A549 (cell line): ENCODE results near the gene PEX14. TPM values are rescaled to one million over a fixed set of nuclear protein-coding genes. Genes with fewer than 3 reads are reported as not detected.
A peak's percentile ranks its signal among the peaks of the same experiment; 100 is the strongest.

Source experiments
- ATAC-seq, 2 experiments: fragments of 200-7000 bp in 1 of 2; fragments of >200 bp in 1 of 2; cut with Nextera tagmentation in 1 of 2; cut with Tn5 transposase in 1 of 2; 3 replicates each; pipeline versions ENCODE4 v1.8.0 to v1.9.1; 2018 to 2020; ENCODE audit warnings: mild to moderate bottlenecking in 1 of 2, moderate library complexity in 1 of 2
- CTCF ChIA-PET: fragments of 300-600 bp; sonication (Branson Sonifier 250); formaldehyde crosslinking; extraction: SDS; loops from one replicate; lab custom pipeline; 2021; ENCODE audit warnings: antibody characterized with exemption, inconsistent platforms; lab: Yijun Ruan, JAX
- POLR2A ChIA-PET: fragments of 350-600 bp; formaldehyde crosslinking; extraction: SDS; loops from one replicate; lab custom pipeline; 2021; ENCODE audit warnings: antibody characterized with exemption, inconsistent platforms; lab: Yijun Ruan, JAX
- DNase-seq, 2 experiments: peaks; one replicate each; pipeline versions ENCODE4 v3.0.0 to v3.0.0-alpha.2; 2011 to 2016; ENCODE audit warnings: low read depth in 1 of 2, low spot score in 1 of 2
- FAIRE-seq: peaks from 2 replicates; lab custom pipeline; 2011; peaks lifted over from hg19 to GRCh38; lab: Jason Lieb, UNC
- H3K27ac ChIP-seq, 2 experiments: fragments of >200 bp; sonication (Bioruptor Twin); formaldehyde crosslinking; 3 replicates each; pipeline ENCODE4 v1.5.1; 2016 to 2017
- H3K4me1 ChIP-seq: fragments of >200 bp; sonication (Bioruptor Twin); formaldehyde crosslinking; 3 replicates; pipeline ENCODE4 v1.6.1; 2016
- H3K4me2 ChIP-seq: fragments of >200 bp; sonication (Bioruptor Twin); formaldehyde crosslinking; 3 replicates; pipeline ENCODE4 v1.6.1; 2016
- H3K4me3 ChIP-seq: fragments of >200 bp; sonication (Bioruptor Twin); formaldehyde crosslinking; 3 replicates; pipeline ENCODE4 v1.5.1; 2016
- H3K9me3 ChIP-seq: fragments of >200 bp; sonication (Bioruptor Twin); formaldehyde crosslinking; 3 replicates; pipeline ENCODE4 v1.6.1; 2016
- CBX2 ChIP-seq: fragments of 200-600 bp; sonication (generic); IDR thresholded peaks from 2 replicates; pipeline ENCODE4 v1.6.1; 2016; ENCODE audit warnings: low read depth, mild to moderate bottlenecking, borderline replicate concordance
- CEBPB ChIP-seq, 2 experiments: fragments of >200 bp in 1 of 2; sonication (Bioruptor Twin) in 1 of 2; formaldehyde crosslinking in 1 of 2; IDR thresholded peaks; 2 replicates each; pipeline ENCODE4 v1.6.1; 2012 to 2016
- CTCF ChIP-seq: fragments of >200 bp; sonication (Bioruptor Twin); formaldehyde crosslinking; IDR thresholded peaks from 3 replicates; pipeline ENCODE4 v1.5.1; 2016
- EHMT2 ChIP-seq: fragments of 200-600 bp; sonication (generic); IDR thresholded peaks from 2 replicates; pipeline ENCODE4 v1.6.1; 2016; ENCODE audit warnings: antibody characterized with exemption, low read depth, mild to moderate bottlenecking, moderate library complexity
- ELK1 ChIP-seq: fragments of 150-350 bp; IDR thresholded peaks from 2 replicates; pipeline ENCODE4 v1.6.1; 2014; ENCODE audit warnings: low read depth, mild to moderate bottlenecking, low read length
- FOSL2 ChIP-seq, 2 experiments: fragments of 450-650 bp in 1 of 2; fragments of >200 bp in 1 of 2; sonication (Bioruptor Twin) in 1 of 2; formaldehyde crosslinking; IDR thresholded peaks; 2 replicates each; pipeline versions ENCODE4 v1.5.0 to v1.6.1; 2016 to 2020; ENCODE audit warnings: mild to moderate bottlenecking in 1 of 2, moderate library complexity in 1 of 2
- FOXS1 ChIP-seq: fragments of 250-450 bp; sonication (Bioruptor Pico); IDR thresholded peaks from 2 replicates; pipeline ENCODE4 v1.5.0; 2020; ENCODE audit warnings: mild to moderate bottlenecking, moderate library complexity
- HES2 ChIP-seq: fragments of >200 bp; sonication (Bioruptor Twin); formaldehyde crosslinking; IDR thresholded peaks from 2 replicates; pipeline ENCODE4 v1.6.1; 2016
- HMGXB4 ChIP-seq: fragments of 250-450 bp; sonication (Bioruptor Pico); IDR thresholded peaks from 2 replicates; pipeline ENCODE4 v1.5.0; 2021; ENCODE audit warnings: mild to moderate bottlenecking, moderate library complexity, borderline replicate concordance
- HOXA7 ChIP-seq: fragments of 250-450 bp; sonication (Bioruptor Pico); IDR thresholded peaks from 2 replicates; pipeline ENCODE4 v1.5.0; 2020; ENCODE audit warnings: mild to moderate bottlenecking, moderate library complexity
- HOXB13 ChIP-seq: fragments of 250-450 bp; sonication (Bioruptor Pico); IDR thresholded peaks from 2 replicates; pipeline ENCODE4 v1.5.0; 2020; ENCODE audit warnings: low read depth, mild to moderate bottlenecking, moderate library complexity
- JUN ChIP-seq, 2 experiments: fragments of >200 bp; sonication (Bioruptor Twin); formaldehyde crosslinking; IDR thresholded peaks; 2 replicates in 1 of 2; 3 replicates in 1 of 2; pipeline ENCODE4 v1.6.1; 2016 to 2017
- KDM1A ChIP-seq: fragments of 200-600 bp; sonication (generic); IDR thresholded peaks from 2 replicates; pipeline ENCODE4 v1.6.1; 2016; ENCODE audit warnings: low read depth, mild to moderate bottlenecking
- MAZ ChIP-seq: fragments of 150-350 bp; IDR thresholded peaks from 2 replicates; pipeline ENCODE4 v1.6.1; 2014; ENCODE audit warnings: antibody characterized with exemption, low read depth, low read length, borderline replicate concordance
- NFE2L2 ChIP-seq: fragments of 150-350 bp; conservative IDR thresholded peaks from 2 replicates; pipeline ENCODE4 v1.6.1; 2014; ENCODE audit warnings: low read length
- NR3C1 ChIP-seq: fragments of >200 bp; sonication (Bioruptor Twin); formaldehyde crosslinking; IDR thresholded peaks from 3 replicates; pipeline ENCODE4 v1.6.1; 2017
- POLR2AphosphoS2 ChIP-seq: conservative IDR thresholded peaks from 2 replicates; pipeline ENCODE4 v1.6.1; 2012; ENCODE audit warnings: low read length, improper control_type of control experiment, inconsistent platforms
- RAD21 ChIP-seq, 2 experiments: fragments of >200 bp in 1 of 2; sonication (Bioruptor Twin) in 1 of 2; formaldehyde crosslinking in 1 of 2; IDR thresholded peaks in 1 of 2; conservative IDR thresholded peaks in 1 of 2; 2 replicates in 1 of 2; 3 replicates in 1 of 2; pipeline ENCODE4 v1.6.1; 2012 to 2018; ENCODE audit warnings: inconsistent platforms in 1 of 2
- REST ChIP-seq: fragments of 200-600 bp; sonication (generic); IDR thresholded peaks from 2 replicates; pipeline ENCODE4 v1.6.1; 2016; ENCODE audit warnings: antibody characterized with exemption, mild to moderate bottlenecking, moderate library complexity
- SMC3 ChIP-seq: fragments of >200 bp; sonication (Bioruptor Twin); formaldehyde crosslinking; IDR thresholded peaks from 3 replicates; pipeline ENCODE4 v1.6.1; 2018; ENCODE audit warnings: inconsistent platforms
- SREBF2 ChIP-seq: fragments of 450-650 bp; IDR thresholded peaks from 2 replicates; pipeline ENCODE4 v1.6.1; 2014; ENCODE audit warnings: mild to moderate bottlenecking, moderate library complexity
- ZC3H11A ChIP-seq: fragments of 450-650 bp; IDR thresholded peaks from 2 replicates; pipeline ENCODE4 v1.6.1; 2014; ENCODE audit warnings: antibody characterized with exemption, mild to moderate bottlenecking
- WGBS: methylation state at CpG from one replicate; pipeline ENCODE4 v1.1.6; 2017; ENCODE audit errors: missing lambda C conversion rate; 5-methylcytosine and 5-hydroxymethylcytosine counted together
- polyA plus RNA-seq, 4 experiments: library from polyadenylated mRNA; depleted of rRNA in 3 of 4; stranded (reverse); fragments of >200 nt; fragmentation: RNase III in 1 of 4; extraction: RNeasy Plus Mini Kit Qiagen cat#74134 plus additional on column Dnase treatment in 1 of 4; gene quantifications; 2 replicates in 3 of 4; 3 replicates in 1 of 4; pipeline ENCODE4 v1.2.3, GENCODE V29; 2011 to 2017

PEX14 gene
- polyA plus RNA-seq, 2 of the 4 experiments (the other 2 are of a cell fraction): 7.7 to 15.0 TPM

- peak; percentile 42 to 43; a peak in 4 of 6 replicates for ATAC-seq
- H3K9me3 ChIP-seq: no peaks in the 10 kb centered on the region
- H3K4me3 ChIP-seq: no peak overlapping the region
- peak overlapping the region in 1 of 2 experiments; percentile 43; a peak in 2 of 6 replicates for H3K27ac ChIP-seq
- no peak for TF ChIP-seq NR3C1
- peak in 1 of 2 experiments; percentile 22; a peak in 1 of 4 replicates for TF ChIP-seq CEBPB (IDR thresholded peaks at IDR 0.05)
- CTCF ChIA-PET: interaction anchor here (0.8 to 1.7 kb wide), 2 partner anchors 48 to 312 kb away, joined by 3 to 5 read pairs; no protein-coding TSS in a partner anchor
- no peaks in the 10 kb centered on the region for H3K4me1 ChIP-seq
- 90% methylated on average over 20 of the region's 20 CpGs for WGBS
- DNase-seq: no peak
- POLR2A ChIA-PET: no interaction called here
- no peak overlapping the region for H3K4me2 ChIP-seq
- FAIRE-seq: no peak
Measured at GRCh38 chr1:10555635-10556429, 81.1 kb downstream of the PEX14 start.

GRCh38 chr1:10556430-10557005 lies 81.8 kb downstream of the PEX14 start:
- FAIRE-seq (no peak), ATAC-seq (peak in 1 of 2 experiments; percentile 19; a peak in 2 of 6 replicates)
- CTCF ChIA-PET: interaction anchor here (0.8 to 1.7 kb wide), 2 partner anchors 49 to 311 kb away, joined by 3 to 5 read pairs; no protein-coding TSS in a partner anchor

GRCh38 chr1:10557714-10558113 lies 83.0 kb downstream of the PEX14 start:
- Histone ChIP-seq H3K4me3 (no peak overlapping the region), H3K9me3 (no peaks in the 10 kb centered on the region), H3K27ac (no peak overlapping the region), H3K4me2 (no peak overlapping the region), H3K4me1 (no peaks in the 10 kb centered on the region)
- POLR2A ChIA-PET: no interaction called here
- ATAC-seq (no peak), FAIRE-seq (no peak), DNase-seq (no peak)
- CTCF ChIA-PET: no interaction called here
- WGBS: 79% methylated on average over 3 of the region's 3 CpGs
- TF ChIP-seq HOXB13: no peak
- no peak for TF ChIP-seq REST
- TF ChIP-seq NR3C1: no peak
- no peak for TF ChIP-seq POLR2AphosphoS2
- TF ChIP-seq HOXA7: no peak
- TF ChIP-seq NFE2L2: no peak
- no peak for TF ChIP-seq HES2
- no peak for TF ChIP-seq RAD21 (conservative IDR thresholded peaks at IDR 0.05 in 1 of 2, IDR thresholded peaks at IDR 0.05 in 1 of 2)
- no peak for TF ChIP-seq SREBF2
- no peak for TF ChIP-seq EHMT2
- TF ChIP-seq ZC3H11A: no peak
- no peak for TF ChIP-seq MAZ
- no peak for TF ChIP-seq CTCF
- TF ChIP-seq SMC3: no peak
- no peak for TF ChIP-seq HMGXB4
- TF ChIP-seq FOSL2 (IDR thresholded peaks at IDR 0.05): no peak
- TF ChIP-seq FOSL2 (CRISPR knock-in tag; IDR thresholded peaks at IDR 0.05): no peak

More at GRCh38 chr1:10556430-10557005, 81.8 kb downstream of the PEX14 start:
- 87% methylated on average over 9 of the region's 9 CpGs for WGBS
- POLR2A ChIA-PET: no interaction called here
- DNase-seq: no peak
- no peak for TF ChIP-seq FOXS1 (CRISPR knock-in tag)
- TF ChIP-seq JUN (IDR thresholded peaks at IDR 0.05): no peak
- no peak for TF ChIP-seq ELK1
- no peak for TF ChIP-seq CBX2
- TF ChIP-seq SMC3: no peak
- TF ChIP-seq NFE2L2: no peak
- 0 out of 2 replicates have a peak, but pooled peaks have one; percentile 16 for TF ChIP-seq KDM1A
- Histone ChIP-seq H3K27ac (no peak overlapping the region), H3K4me1 (no peaks in the 10 kb centered on the region), H3K4me2 (no peak overlapping the region), H3K4me3 (no peak overlapping the region), H3K9me3 (no peaks in the 10 kb centered on the region)
